HG02840 (cell line): ENCODE measurements around the gene FRMPD2.
"Not testable (repeated sequence)": the region's sequence is repeated elsewhere in the genome, so short reads cannot be mapped to it uniquely, and the experiment has no call there.

Experiments used
- ATAC-seq: cut with Tn5 transposase; IDR thresholded peaks from one replicate; pipeline ENCODE4 v1.9.1; 2021; ENCODE audit warnings: mild to moderate bottlenecking, moderate library complexity, moderate number of reproducible peaks; ENCODE audit not compliant: unreplicated experiment, low FRiP score

Gene FRMPD2

DNA sequence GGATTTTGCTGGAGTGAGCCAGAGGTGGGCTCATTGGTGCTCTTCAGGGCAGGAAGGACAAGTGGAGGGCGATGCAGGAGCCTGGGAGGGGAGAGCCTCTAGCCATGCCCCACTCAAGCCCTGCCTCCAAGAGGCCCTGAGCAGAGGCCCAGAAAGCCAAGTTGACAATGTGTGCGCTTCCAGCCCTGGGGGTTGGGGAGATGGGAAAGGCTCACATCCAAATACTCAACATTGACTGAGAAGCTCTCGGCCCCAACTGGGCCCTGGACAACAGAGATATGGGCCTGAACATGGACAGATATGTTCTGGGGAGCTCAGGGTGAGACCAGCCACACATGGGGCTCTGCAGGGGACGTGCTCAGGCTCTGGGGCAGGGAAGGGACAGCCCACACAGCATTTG lies 39.0 kb downstream of the FRMPD2 start:
- ATAC-seq: no peak

DNA sequence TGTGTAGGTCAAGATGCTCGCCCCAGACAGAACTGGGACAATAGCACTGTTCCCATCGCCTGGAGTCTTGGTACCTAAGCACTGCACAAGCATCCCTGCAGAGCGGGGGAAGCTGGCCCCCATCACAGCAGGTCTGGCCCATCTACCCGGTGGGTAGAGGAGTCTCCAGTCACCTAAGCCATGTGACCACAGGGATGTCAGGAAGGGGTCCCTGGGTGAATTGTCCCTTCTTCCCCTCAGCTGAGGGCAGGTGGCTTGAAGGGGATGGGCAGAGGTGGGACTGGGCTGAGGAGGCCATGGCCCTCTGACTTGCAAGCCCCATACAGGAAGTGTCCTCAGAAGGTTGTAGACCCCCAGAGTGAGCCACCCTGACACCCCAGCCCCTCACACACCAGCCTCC lies 39.7 kb downstream of the FRMPD2 start:
- no peak for ATAC-seq

DNA sequence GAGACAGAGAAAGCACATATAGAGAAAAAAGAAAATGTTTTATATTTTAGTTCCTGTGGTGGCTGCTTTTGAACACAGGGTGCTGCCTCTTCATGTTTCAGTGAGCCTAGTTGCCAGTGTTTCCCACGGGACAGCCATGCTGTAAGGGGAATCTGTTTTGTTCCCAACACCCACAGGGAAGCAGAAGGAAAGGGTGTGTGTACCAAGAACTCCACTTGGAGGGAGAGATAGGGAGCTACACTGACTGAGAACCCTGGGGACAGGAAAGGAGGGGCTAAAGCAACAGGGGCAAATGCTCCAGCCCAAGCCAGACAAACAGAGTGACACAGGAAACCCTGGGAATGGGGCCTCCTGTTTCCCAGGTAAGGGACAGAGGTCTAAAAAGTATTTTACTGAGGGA lies 40.2 kb downstream of the FRMPD2 start:
- no peak for ATAC-seq

DNA sequence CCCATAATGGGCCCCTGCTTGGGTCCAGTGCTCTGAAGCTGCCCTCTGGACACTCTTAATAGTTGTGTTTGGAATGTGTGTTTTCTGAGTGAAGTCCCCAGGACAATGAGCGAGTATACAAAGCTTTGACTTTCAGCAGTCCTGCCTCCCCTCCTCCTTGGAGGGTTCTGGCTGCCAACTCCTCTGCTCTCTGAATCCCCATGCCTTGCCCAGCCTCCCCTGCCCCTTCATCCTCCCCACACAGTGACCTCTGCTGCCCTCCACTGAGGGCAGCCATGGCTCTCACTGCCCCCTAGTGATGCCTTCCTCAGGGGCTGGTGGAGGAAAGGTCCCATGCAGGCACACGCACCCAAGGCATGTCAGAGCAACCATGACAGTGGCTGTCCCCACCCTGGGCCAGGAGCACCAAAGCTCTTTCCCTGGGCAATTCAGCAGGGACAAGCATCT lies 40.9 kb downstream of the FRMPD2 start:
- no peak for ATAC-seq

DNA sequence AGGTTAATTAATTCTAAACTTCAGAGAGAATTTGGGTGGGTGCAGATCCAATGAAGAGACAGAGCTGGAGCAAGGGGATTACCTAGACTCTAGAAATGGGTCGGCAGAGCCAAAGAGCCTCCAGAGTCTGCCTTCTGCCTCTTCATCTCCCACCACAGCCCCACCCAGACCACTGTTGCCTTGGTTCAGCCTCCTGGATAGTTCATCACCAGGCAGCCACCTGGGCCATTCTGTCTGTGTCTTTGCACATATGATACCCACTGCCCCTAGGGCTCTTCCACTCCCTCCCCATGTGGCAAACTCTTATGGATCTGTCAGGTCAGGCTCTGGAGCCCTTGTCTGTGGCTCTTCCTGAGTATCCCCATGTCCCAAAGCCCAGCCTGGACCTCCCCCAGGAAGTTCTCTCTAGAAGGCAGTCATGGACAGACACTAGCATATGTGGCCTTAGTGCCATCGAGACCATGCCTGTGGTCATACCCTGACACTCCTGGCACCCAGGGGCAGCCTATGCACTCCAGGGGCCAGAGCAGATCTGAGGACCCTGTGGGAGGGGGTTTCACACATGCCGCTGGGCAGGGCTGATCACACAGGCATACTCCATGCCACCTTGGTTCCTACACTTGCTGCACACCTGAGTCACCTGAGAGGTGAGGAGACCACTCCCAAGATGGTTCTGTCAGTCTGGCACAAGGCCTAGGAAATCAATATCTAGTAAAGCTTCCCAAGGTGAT lies 41.6 kb downstream of the FRMPD2 start:
- no peak for ATAC-seq

DNA sequence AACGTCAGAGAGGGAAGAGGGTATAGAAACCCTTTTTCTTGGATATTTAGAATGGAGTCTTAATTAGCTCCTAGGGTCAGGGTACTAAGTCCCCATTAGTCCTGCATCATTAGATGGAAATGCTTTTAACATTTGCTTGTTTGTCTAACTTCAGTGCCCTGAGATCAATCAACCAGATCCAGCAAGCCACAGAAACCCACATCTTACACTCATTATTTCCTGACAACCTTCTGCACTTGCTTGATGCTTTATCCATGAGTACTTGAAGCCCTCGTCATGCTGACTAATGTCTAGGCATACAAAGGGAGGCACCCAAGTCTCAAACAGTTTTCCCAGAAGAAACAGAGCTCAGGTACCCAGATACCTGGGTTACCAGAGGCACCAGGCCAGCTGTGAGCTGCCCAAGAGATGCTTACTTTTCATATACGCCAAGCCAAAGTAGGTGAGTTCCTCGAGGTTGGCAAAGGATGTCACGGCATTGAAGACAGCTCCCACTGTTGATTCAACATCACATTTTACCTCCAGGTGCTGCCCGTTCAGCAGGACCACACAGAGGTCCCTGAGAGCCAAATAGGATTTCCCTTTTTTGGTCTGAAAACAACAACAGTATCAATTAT lies 42.7 kb downstream of the FRMPD2 start:
- no peak for ATAC-seq

DNA sequence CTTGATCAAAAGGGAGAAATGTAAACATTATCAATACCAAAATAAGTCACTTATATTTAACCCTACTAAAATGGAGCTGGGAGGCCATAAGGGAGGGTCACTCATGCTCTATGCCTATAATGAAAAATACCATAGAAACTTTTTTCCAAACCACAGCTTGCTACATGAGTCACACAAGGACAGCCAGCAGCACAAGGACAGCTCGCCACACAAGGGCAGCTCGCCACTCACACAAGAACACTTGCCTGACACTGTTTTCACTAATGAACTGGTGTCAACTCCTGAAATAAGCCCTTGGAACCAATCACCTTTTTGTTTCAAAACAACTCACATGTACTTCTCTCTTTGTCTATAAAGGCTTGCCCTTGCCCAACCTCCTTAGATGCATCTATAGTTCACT lies 43.3 kb downstream of the FRMPD2 start:
- no peak for ATAC-seq

DNA sequence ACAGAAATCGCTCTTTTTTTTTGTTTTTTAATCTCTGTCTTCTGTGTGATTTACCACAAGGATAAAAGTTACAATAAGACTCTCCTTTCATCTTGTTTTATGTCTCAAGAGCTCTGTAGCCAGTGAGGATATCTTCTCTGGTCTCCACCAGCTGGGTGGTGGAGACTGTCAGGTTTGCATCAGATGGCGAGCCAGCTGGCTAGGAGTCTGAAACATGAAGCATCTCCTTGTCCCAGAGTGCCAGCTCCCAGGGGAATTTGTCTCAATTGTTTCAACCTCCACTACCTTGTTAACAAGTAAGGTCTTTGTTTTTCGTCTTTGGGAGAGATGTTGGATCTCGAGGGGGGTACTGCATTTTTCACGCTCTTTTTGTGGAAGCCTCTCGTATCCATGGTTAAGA lies 47.3 kb downstream of the FRMPD2 start:
- no peak for ATAC-seq

DNA sequence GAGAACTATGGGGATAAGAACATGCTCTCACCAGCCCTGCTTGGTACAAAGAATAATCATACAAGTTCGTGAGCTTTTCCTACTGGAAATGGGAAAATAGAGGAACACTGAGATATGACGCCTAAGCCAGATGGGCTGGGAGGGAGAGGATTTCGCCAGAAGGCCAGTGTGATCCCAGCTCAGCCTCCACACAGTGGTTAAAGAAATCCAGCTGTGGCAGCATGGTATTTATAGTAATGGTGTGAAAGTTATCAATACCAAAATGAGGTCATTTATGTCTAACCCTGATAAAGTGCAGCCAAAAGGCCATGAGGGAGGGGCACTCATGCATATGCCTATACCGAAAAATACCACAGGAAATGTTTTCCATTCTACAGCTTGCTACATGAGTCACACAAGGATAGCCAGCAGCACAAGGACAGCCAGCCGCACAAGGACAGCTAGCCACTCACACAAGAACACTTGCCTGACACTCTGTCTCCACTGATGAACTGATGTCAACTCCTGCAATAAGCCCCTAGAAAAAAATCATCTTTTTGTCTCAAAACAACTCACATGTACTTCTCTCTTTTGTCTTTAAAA lies 49.4 kb downstream of the FRMPD2 start:
- ATAC-seq: no peak

DNA sequence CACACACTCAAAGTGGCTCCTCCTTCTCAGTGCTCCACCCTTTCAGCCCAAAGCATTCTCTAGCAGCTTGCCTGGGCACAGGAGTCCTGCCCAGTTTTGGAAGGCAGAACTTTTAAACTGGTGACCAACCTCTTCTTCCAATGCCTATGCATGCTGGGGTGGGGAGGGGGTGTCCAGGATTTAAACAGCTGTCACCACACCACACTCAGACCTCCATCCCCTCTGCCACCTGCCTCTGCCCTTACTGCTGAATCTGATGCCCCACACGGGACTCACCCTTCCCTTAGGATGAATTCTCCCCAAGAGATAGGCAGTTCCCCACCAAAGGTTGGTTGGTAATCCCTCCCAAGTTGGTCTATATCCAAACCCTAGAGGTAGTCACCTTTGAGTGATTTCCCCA lies 50.2 kb downstream of the FRMPD2 start:
- no peak for ATAC-seq

DNA sequence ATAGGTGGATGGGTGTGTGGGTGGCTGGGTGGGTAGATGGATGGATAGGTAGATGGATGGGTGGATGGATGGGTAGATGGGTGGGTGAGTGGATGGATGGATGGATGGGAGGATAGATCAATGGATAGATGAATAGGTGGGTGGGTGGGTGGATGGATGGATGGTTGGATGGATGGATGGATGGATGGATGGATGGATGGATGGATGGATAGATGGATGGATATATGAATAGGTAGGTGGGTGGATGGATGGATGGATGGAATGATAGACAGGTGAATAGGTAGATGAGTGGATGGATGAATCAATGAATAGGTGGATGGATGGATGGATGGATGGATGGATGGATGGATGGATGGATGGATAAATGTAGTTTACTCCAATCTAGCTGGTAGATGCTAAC lies 52.7 kb downstream of the FRMPD2 start:
- ATAC-seq: no peak

DNA sequence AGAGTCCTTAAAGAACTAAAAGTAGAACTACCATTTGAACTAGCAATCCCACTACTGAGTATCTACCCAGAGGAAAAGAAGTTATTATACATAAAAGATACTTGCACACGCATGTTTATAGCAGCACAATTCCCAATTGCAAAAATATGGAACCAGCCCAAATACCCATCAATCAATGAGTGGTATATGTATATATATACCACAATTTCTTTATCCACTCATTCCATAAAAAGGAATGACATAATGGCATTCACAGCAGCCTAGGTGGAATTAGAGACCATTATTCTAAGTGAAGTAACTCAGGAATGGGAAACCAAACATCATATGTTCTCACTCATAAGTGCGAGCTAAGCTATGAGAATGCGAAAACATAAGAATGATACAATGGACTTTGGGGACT lies 53.5 kb downstream of the FRMPD2 start:
- not testable (repeated sequence) for ATAC-seq

DNA sequence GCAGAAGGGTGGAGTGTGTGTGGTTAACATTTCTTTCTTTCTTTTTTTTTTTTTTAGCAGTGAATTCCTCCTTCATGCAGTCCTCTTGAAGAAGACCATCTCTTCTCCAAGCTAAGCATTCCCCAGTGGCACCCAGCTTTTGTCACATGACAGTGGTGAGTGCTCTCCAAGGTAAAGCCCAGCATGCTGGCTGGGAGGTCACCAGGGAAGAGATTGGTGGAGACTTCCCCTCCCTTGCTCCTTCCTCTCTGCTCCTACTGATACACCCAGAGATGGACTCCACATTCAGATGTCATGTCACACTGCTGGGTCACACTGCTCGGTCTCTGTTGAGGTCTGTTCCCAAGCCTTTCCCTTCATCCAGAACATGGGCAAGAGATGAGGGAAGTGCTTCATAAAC lies 55.3 kb downstream of the FRMPD2 start:
- no peak for ATAC-seq

DNA sequence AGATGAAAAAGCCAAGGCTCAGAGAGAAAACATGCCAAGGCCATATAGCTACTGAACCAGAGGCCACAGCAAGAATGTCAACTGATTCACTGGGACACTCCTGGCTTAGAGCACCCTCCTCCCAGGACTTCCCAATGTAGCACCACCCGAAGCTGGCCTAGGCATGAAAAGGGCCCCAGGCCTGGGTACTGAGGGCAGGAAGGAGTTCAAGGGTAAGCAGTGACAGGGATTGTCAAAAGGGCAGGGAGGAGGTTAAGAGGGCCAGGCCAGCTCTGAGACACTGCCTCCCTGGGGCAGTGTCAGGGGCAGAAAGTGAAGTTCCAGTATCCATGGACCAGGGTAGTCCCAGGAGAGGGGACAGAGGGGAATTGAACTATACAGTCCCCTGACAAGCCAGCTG lies 57.8 kb downstream of the FRMPD2 start:
- no peak for ATAC-seq

DNA sequence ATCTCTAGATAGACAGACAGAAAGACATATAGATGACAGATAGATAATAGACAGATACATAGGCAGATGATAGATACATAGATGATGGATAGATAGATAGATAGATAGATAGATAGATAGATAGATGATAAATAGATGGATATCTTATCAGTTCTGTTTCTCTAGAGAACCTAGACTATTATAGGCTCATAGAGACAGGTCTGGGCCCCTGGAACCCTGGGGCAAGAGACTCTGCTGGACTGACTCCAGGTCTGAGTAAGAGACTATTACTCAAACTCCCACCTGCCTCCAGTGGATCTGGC lies 58.3 kb downstream of the FRMPD2 start:
- no peak for ATAC-seq

DNA sequence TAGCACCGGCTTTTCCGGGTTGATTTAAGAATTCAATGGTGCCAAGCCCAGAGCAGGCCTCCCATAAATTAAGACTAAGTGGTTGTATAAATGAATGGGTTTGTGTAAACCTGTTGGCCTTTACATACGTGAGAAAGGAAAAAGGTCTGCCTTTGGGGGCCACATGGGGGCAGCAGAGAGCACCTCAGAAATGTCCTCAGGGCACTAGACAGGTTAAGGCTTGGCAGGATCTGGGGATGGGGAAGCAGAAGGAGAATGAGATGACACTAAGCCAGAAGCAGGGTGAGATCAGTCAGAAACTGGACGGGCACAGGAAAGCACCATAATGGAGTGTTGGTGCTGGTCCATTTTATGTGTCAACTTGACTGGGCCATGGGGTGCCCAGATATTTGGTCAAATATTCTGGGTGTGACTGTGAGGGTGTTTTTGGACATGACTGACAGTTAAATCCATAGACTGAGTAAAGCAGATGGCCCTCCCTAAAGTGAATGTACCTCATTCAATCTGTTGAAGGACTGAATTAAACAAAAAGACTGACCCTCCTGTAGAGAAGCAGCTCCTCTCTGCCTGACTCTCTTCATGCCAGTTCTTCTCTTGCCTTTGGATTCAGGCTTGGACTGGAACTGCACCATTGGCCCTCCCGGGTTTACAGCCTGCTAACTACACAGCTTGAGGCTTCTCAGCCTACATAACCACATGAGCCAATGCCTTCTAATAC lies 58.9 kb downstream of the FRMPD2 start:
- ATAC-seq: no peak

DNA sequence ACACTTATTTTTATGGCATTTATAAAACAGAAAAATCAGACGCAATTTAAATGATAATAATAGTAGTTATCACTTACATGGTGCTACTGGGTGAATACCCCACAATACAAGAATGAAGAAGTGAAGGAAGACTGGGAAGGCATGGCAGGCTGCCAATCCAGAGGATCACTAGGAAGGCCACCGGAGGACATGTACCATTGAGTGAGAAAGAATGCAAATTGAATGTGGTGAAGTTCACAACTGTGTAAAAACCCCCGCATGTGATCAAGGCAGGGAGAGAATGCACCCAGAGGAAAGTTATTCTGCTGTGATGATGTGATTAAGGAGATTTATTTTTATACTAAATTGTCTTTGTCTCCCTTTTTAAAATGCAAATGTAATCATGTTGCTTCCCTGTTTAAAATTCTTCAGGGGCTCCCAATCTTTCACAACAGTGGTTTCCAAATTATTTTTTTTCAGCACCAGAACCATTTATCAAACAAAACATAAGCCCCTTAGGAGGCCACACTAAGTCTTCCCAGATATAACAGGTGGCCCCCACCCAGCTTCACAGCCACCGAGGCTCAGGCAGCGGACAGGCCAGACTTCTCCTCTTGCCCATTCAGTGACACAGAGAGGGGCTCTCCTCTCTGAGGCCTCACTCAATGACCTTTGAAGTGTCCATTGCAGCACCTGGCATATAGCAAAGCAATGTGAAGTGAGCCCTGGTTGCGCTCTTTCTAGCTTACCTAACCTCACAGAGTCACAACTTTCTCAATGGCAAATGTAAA lies 59.6 kb downstream of the FRMPD2 start:
- no peak for ATAC-seq

DNA sequence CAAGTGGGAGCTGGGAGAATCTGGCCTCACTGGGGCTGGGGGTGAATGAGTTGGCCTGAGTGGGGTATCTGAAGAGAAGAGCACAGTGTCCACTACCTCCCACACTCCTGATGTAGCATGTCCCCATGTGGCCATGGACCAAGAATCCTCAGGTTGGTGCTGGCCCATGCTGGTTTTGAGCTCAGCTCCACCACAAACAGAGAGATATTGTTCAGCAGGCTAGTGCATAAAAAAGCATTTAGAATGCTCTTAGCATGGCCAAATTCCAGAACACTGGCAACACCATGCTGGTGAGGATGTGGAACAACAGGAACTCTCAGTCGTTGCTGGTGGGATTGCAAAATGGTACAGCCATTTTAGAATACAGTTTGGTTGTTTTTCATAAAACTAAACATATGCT lies 61.4 kb downstream of the FRMPD2 start:
- ATAC-seq: no peak

DNA sequence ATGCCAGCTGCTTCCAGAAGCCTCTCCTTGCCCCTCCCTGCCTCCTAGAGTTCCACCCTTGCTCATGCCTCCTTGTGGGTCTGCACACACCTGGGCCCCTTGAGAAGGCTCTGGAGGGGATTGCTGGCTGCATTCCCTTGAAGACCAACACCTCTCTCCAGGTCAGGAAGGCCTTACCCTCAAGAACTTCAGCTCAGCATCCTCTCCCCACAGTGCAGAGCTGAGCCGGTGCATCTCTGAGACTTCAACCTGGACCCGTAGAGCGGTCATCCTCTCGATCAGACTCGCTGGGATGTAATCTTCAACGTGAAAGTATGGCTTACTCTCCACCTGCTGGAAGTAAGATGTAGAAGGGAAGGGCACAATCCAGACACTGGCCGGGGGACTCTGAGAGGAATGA lies 62.7 kb downstream of the FRMPD2 start:
- ATAC-seq: no peak

DNA sequence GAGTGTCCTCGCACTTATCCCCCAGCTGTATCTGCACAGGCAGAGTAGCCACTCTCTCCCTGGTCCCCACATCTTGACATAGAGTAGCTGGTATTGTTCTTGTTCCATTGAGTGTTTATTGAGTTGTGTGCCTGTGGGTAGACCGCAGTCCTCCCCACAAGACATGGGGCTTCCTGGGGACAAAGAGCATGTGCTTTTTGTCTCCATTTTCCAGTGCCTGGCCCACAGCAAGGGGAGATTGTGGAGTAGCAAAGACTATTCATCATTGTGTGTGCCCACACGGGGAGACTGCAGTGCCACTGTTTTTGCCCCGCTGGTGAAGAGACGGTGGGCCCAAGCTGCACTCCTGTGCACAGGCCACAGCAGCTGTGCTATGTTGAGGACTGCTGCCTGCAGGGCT lies 63.5 kb downstream of the FRMPD2 start:
- no peak for ATAC-seq

DNA sequence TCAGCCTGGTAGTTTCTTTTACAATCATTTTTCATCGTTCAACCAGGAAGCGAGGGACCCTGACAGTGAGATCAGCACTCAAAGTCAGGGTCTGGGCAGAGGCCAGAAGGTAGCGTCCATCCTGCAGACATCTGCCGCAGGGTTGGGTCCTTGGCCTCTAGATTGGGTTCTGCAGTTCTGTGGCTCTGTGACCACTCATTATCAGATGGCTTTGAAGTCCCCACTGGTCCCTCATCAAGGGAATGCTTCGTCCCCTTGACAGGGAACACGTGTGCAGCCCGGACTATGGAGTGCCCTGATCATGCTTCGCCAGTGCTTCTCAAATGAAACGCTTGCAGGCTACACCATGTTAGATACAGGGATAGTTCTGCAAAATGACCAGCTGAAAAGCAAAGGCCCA lies 64.1 kb downstream of the FRMPD2 start:
- ATAC-seq: no peak
